K562 (cell line): ENCODE data around the gene FRG1. TPM values are rescaled to one million over a fixed set of nuclear protein-coding genes. Genes with fewer than 3 reads are reported as not detected.

Experiments
- CBFA2T2 ChIP-seq: fragments of 450-650 bp; conservative IDR thresholded peaks from 2 replicates; pipeline ENCODE4 v1.6.1; 2017; ENCODE audit warnings: mild to moderate bottlenecking
- CBX1 ChIP-seq: sonication (generic); IDR thresholded peaks from 2 replicates; pipeline ENCODE4 v1.6.1; 2016; ENCODE audit warnings: antibody characterized with exemption, low read depth, mild to moderate bottlenecking
- CREM ChIP-seq: IDR thresholded peaks from 2 replicates; pipeline ENCODE4 v1.6.1; 2014; ENCODE audit warnings: antibody characterized with exemption, low read depth
- DMBX1 ChIP-seq: fragments of 250-450 bp; sonication (Bioruptor Pico); IDR thresholded peaks from 2 replicates; pipeline ENCODE4 v1.8.0; 2022; ENCODE audit warnings: inconsistent platforms, mild to moderate bottlenecking, moderate library complexity, borderline replicate concordance
- HDAC2 ChIP-seq: fragments of 450-650 bp; IDR thresholded peaks from 2 replicates; pipeline ENCODE4 v1.6.1; 2016; ENCODE audit warnings: mild to moderate bottlenecking
- HLTF ChIP-seq: fragments of 450-650 bp; IDR thresholded peaks from 2 replicates; pipeline ENCODE4 v1.6.1; 2016
- JUN ChIP-seq, 2 experiments: sonication (generic) in 1 of 2; formaldehyde crosslinking in 1 of 2; IDR thresholded peaks; 2 replicates each; pipeline versions ENCODE4 v1.6.1 to v1.8.0; 2012 to 2022; ENCODE audit warnings: borderline replicate concordance in 2 of 2, mild to moderate bottlenecking in 2 of 2, improper control_type of control experiment in 1 of 2, low read depth in 1 of 2, low read length in 1 of 2, missing genetic modification reagents in 1 of 2
- POU5F1 ChIP-seq: fragments of 150-350 bp; IDR thresholded peaks from 2 replicates; pipeline ENCODE4 v1.6.1; 2014; ENCODE audit warnings: borderline replicate concordance, low read length, low read depth, mild to moderate bottlenecking; ENCODE audit not compliant: partially characterized antibody
- PPARD ChIP-seq: fragments of 250-450 bp; sonication (Bioruptor Pico); IDR thresholded peaks from 2 replicates; pipeline ENCODE4 v1.8.0; 2022; ENCODE audit warnings: inconsistent platforms, mild to moderate bottlenecking, moderate library complexity
- RAD51 ChIP-seq: fragments of 450-650 bp; IDR thresholded peaks from 2 replicates; pipeline ENCODE4 v1.7.1; 2016; ENCODE audit warnings: low read depth, mild to moderate bottlenecking, borderline replicate concordance
- RNF2 ChIP-seq: sonication (generic); IDR thresholded peaks from 2 replicates; pipeline ENCODE4 v1.6.1; 2016
- SRSF9 ChIP-seq: fragments of 200-400 bp; formaldehyde crosslinking; IDR thresholded peaks from 2 replicates; pipeline ENCODE4 v1.6.1; 2017; ENCODE audit warnings: low read depth, low read length, borderline replicate concordance
- TAF15 ChIP-seq: fragments of 200-400 bp; formaldehyde crosslinking; IDR thresholded peaks from 2 replicates; pipeline ENCODE4 v1.6.1; 2017; ENCODE audit warnings: mild to moderate bottlenecking, low read depth, low read length, moderate library complexity
- ZNF121 ChIP-seq: sonication (generic); formaldehyde crosslinking; conservative IDR thresholded peaks from 2 replicates; pipeline ENCODE4 v1.8.0; 2022; ENCODE audit warnings: missing genetic modification reagents
- ZNF311 ChIP-seq: fragments of 250-450 bp; sonication (Bioruptor Pico); IDR thresholded peaks from 2 replicates; pipeline ENCODE4 v1.4.0; 2020; ENCODE audit warnings: mild to moderate bottlenecking, moderate library complexity
- ZNF668 ChIP-seq: fragments of 250-450 bp; sonication (Bioruptor Pico); IDR thresholded peaks from 2 replicates; pipeline ENCODE4 v1.8.0; 2022; ENCODE audit warnings: mild to moderate bottlenecking, inconsistent platforms
- polyA plus RNA-seq, 8 experiments: library from polyadenylated mRNA; depleted of rRNA in 4 of 8; stranded (reverse) in 5 of 8; unstranded in 3 of 8; fragments of >200 nt; fragmentation: Nextera tagmentation in 2 of 8; fragmentation: Illumina TruSeq in 1 of 8; extraction: Ambion mirVana in 2 of 8; extraction: Trizol in 1 of 8; gene quantifications; 2 replicates each; pipeline versions ENCODE4 v1.2.1 to v1.2.3, GENCODE V29; 2011 to 2014; ENCODE audit warnings: inconsistent platforms in 1 of 8, missing spikeins in 1 of 8
- total RNA-seq, 7 experiments: library from RNA; depleted of rRNA in 6 of 7; stranded (reverse); fragments of >200 nt in 6 of 7; fragmentation: Illumina TruSeq in 2 of 7; extraction: Trizol in 2 of 7; gene quantifications; 2 replicates each; pipeline versions ENCODE4 v1.2.1 to v1.2.3, GENCODE V29; 2011 to 2021; ENCODE audit warnings: low replicate concordance in 1 of 7
- TF ChIP-seq, protein P1 (sequence below), 2 experiments: IDR thresholded peaks; 2 replicates each; pipeline ENCODE4 v1.6.1; 2011; ENCODE audit warnings: borderline replicate concordance in 1 of 2, control low read depth in 1 of 2, low read depth in 1 of 2, low read length in 1 of 2, mild to moderate bottlenecking in 1 of 2, mixed read lengths in 1 of 2, moderate library complexity in 1 of 2; ENCODE audit not compliant: insufficient read depth in 1 of 2, insufficient read length in 1 of 2, poor library complexity in 1 of 2, severe bottlenecking in 1 of 2; ENCODE audit errors: extremely low read depth in 1 of 2
- TF ChIP-seq, protein P2 (sequence below): fragments of 250-450 bp; sonication (Bioruptor Pico); IDR thresholded peaks from 2 replicates; pipeline ENCODE4 v1.5.0; 2021
- TF ChIP-seq, protein P3 (sequence below): sonication (generic); formaldehyde crosslinking; IDR thresholded peaks from 2 replicates; pipeline ENCODE4 v1.5.0; 2020; ENCODE audit warnings: missing genetic modification reagents
- TF ChIP-seq, protein P4 (sequence below): fragments of 450-650 bp; formaldehyde crosslinking; IDR thresholded peaks from 2 replicates; pipeline ENCODE4 v1.4.0; 2020; ENCODE audit warnings: mild to moderate bottlenecking, moderate library complexity
- TF ChIP-seq, protein P5 (sequence below): fragments of 450-650 bp; IDR thresholded peaks from 2 replicates; pipeline ENCODE4 v1.7.1; 2018; ENCODE audit warnings: mild to moderate bottlenecking, low read depth; ENCODE audit not compliant: partially characterized antibody

FRG1 gene
- total and polyA plus RNA-seq, 9 of the 15 experiments (the other 6 are each of a cell fraction or from before 2014, with no cell fraction given) = 36.4 to 203 (median 112) TPM

DNA sequence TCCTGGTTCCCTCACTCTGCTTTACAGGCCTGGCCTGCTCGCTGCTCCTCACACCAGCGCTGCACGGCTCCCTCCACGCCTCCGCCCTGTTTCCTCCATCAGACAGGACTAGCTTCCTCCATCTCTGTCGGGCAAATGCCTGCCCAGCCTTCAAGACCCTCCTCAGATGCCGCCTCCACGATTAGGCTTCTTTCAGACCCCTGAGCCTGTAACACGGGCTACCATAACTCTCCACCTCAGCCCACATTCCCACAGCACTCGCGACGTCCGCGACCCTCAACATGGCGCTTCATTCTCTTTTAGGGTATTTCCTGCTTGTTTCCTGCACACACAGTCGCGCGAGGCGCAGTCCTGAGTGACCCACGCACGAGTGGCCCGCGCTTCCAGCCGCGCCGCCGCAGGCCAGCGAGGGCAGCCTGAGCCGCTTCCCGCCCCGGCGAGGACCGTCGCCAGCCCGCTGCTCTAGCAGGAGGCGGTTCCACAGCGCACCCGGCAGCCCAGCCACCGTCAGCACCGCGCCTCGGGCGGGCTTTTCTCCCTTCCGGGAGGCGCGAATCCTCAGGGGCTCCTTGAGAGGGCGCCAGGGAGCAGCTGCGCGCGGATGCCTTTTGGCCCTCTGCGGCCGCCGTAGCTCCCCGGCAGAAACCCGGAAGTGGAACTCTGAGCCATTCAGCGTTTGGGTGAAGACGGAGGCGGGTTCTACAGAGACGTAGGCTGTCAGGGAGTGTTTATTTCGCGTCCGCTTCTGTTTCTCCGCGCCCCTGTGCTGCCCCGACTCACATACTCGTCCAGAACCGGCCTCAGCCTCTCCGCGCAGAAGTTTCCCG is at the start of gene FRG1 (continued):
- no peak for TF ChIP-seq TAF15
- peak; percentile 99 for TF ChIP-seq POU5F1
- peak; percentile 72 for TF ChIP-seq ZNF121 (CRISPR knock-in tag)
- no peak for TF ChIP-seq HLTF
- peak; percentile 82 for TF ChIP-seq CREM
- TF ChIP-seq ZNF668 = no peak
- peak; percentile 81 for TF ChIP-seq RNF2
- no peak for TF ChIP-seq PPARD
- 0 out of 2 replicates have a peak, but pooled peaks have one; percentile 21 for TF ChIP-seq HDAC2
- TF ChIP-seq JUN (IDR thresholded peaks at IDR 0.05; ENCODE audit: borderline replicate concordance, low read depth, low read length) = peak; percentile 63; the same call in 1 of the 2 replicates
- TF ChIP-seq JUN (CRISPR knock-in tag; IDR thresholded peaks at IDR 0.05; ENCODE audit: borderline replicate concordance) = no peak
- TF ChIP-seq, protein P1, sequence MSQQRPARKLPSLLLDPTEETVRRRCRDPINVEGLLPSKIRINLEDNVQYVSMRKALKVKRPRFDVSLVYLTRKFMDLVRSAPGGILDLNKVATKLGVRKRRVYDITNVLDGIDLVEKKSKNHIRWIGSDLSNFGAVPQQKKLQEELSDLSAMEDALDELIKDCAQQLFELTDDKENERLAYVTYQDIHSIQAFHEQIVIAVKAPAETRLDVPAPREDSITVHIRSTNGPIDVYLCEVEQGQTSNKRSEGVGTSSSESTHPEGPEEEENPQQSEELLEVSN (IDR thresholded peaks at IDR 0.05; ENCODE audit: borderline replicate concordance in 1 of 2, extremely low read depth in 1 of 2, insufficient read depth in 1 of 2, insufficient read length in 1 of 2, low read depth in 1 of 2, low read length in 1 of 2, poor library complexity in 1 of 2, severe bottlenecking in 1 of 2) = peak; percentile 96 to 99
- no peak for TF ChIP-seq DMBX1 (CRISPR knock-in tag)
- TF ChIP-seq RAD51 = no peak
- TF ChIP-seq, protein P2, sequence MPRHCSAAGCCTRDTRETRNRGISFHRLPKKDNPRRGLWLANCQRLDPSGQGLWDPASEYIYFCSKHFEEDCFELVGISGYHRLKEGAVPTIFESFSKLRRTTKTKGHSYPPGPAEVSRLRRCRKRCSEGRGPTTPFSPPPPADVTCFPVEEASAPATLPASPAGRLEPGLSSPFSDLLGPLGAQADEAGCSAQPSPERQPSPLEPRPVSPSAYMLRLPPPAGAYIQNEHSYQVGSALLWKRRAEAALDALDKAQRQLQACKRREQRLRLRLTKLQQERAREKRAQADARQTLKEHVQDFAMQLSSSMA = no peak
- TF ChIP-seq ZNF311 (CRISPR knock-in tag) = no peak
- no peak for TF ChIP-seq CBFA2T2
- TF ChIP-seq, protein P3, sequence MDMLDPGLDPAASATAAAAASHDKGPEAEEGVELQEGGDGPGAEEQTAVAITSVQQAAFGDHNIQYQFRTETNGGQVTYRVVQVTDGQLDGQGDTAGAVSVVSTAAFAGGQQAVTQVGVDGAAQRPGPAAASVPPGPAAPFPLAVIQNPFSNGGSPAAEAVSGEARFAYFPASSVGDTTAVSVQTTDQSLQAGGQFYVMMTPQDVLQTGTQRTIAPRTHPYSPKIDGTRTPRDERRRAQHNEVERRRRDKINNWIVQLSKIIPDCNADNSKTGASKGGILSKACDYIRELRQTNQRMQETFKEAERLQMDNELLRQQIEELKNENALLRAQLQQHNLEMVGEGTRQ = no peak
- TF ChIP-seq, protein P4, sequence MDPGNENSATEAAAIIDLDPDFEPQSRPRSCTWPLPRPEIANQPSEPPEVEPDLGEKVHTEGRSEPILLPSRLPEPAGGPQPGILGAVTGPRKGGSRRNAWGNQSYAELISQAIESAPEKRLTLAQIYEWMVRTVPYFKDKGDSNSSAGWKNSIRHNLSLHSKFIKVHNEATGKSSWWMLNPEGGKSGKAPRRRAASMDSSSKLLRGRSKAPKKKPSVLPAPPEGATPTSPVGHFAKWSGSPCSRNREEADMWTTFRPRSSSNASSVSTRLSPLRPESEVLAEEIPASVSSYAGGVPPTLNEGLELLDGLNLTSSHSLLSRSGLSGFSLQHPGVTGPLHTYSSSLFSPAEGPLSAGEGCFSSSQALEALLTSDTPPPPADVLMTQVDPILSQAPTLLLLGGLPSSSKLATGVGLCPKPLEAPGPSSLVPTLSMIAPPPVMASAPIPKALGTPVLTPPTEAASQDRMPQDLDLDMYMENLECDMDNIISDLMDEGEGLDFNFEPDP = no peak
- TF ChIP-seq, protein P5, sequence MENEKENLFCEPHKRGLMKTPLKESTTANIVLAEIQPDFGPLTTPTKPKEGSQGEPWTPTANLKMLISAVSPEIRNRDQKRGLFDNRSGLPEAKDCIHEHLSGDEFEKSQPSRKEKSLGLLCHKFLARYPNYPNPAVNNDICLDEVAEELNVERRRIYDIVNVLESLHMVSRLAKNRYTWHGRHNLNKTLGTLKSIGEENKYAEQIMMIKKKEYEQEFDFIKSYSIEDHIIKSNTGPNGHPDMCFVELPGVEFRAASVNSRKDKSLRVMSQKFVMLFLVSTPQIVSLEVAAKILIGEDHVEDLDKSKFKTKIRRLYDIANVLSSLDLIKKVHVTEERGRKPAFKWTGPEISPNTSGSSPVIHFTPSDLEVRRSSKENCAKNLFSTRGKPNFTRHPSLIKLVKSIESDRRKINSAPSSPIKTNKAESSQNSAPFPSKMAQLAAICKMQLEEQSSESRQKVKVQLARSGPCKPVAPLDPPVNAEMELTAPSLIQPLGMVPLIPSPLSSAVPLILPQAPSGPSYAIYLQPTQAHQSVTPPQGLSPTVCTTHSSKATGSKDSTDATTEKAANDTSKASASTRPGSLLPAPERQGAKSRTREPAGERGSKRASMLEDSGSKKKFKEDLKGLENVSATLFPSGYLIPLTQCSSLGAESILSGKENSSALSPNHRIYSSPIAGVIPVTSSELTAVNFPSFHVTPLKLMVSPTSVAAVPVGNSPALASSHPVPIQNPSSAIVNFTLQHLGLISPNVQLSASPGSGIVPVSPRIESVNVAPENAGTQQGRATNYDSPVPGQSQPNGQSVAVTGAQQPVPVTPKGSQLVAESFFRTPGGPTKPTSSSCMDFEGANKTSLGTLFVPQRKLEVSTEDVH = peak; percentile 80
- TF ChIP-seq CBX1 = peak; percentile 96; the same call in 1 of the 2 replicates
- TF ChIP-seq SRSF9 = no peak
